ENCODE results near the gene SPPL3. TPM values are rescaled to one million over a fixed set of nuclear protein-coding genes. Genes with fewer than 3 reads are reported as not detected.

SPPL3 gene
- total RNA-seq, 2 experiments from 2014 or later: 38.3 to 43.4 TPM

GRCh38 chr12:120944645-120945217 is 40.6 kb upstream of the SPPL3 start:
- Mint-ChIP-seq H3K36me3 (ENCODE audit: low read depth) (no peaks in the 10 kb centered on the region), H3K27ac (no peak overlapping the region), H3K4me1 (ENCODE audit: low read depth) (peaks cover 5% of the 10 kb centered on the region), H3K27me3 (peaks cover under 1% of the 10 kb centered on the region), H3K9me3 (no peaks in the 10 kb centered on the region), H3K4me3 (no peak overlapping the region)
- POLR2A ChIA-PET: no interaction called here
- CTCF ChIA-PET: interaction anchor here (1.5 kb wide), 1 partner anchor 27 kb away, joined by 9 read pairs; no protein-coding TSS in a partner anchor
- ATAC-seq (ENCODE audit: poor library complexity) (peak; percentile 71), DNase-seq (peak; percentile 32 to 80 (median 58))
- H3K4me1 ChIP-seq (ENCODE audit: insufficient read depth, low read length): no peaks in the 10 kb centered on the region
- no peaks in the 10 kb centered on the region for H3K27me3 ChIP-seq (ENCODE audit: control insufficient read depth in 1 of 2, insufficient read depth in 2 of 2, low read length in 2 of 2)
- no peaks in the 10 kb centered on the region for H3K36me3 ChIP-seq (ENCODE audit: insufficient read depth, low read length)
- no peak overlapping the region for H3K4me3 ChIP-seq (ENCODE audit: low read length)
- peak; percentile 68 for TF ChIP-seq CTCF (IDR thresholded peaks at IDR 0.05)
- no peaks in the 10 kb centered on the region for H3K9me3 ChIP-seq (ENCODE audit: control insufficient read depth in 1 of 2, insufficient read depth in 1 of 2, low read length in 2 of 2)
- intact Hi-C loops (cut with DNase I, micrococcal nuclease): loop anchor here (1.0 to 5.0 kb wide), 4 partner anchors 27 to 166 kb away; no protein-coding TSS in a partner anchor
- H3K27ac ChIP-seq (ENCODE audit: low read depth in 1 of 2, low read length in 2 of 2): no peak overlapping the region

- ATAC-seq (ENCODE audit: poor library complexity) (no peak), DNase-seq (no peak)
- TF ChIP-seq CTCF (IDR thresholded peaks at IDR 0.05): no peak
- Histone ChIP-seq H3K4me1 (ENCODE audit: insufficient read depth, low read length) (no peaks in the 10 kb centered on the region), H3K36me3 (ENCODE audit: insufficient read depth, low read length) (no peaks in the 10 kb centered on the region), H3K4me3 (ENCODE audit: low read length) (no peak overlapping the region), H3K27me3 (ENCODE audit: control insufficient read depth in 1 of 2, insufficient read depth in 2 of 2, low read length in 2 of 2) (no peaks in the 10 kb centered on the region), H3K27ac (ENCODE audit: low read depth in 1 of 2, low read length in 2 of 2) (no peak overlapping the region), H3K9me3 (ENCODE audit: control insufficient read depth in 1 of 2, insufficient read depth in 1 of 2, low read length in 2 of 2) (no peaks in the 10 kb centered on the region)
- H3K27me3 Mint-ChIP-seq: peaks cover 4% of the 10 kb centered on the region
- H3K4me1 Mint-ChIP-seq (ENCODE audit: low read depth): peaks cover 5% of the 10 kb centered on the region
- H3K9me3 Mint-ChIP-seq: no peaks in the 10 kb centered on the region
- H3K36me3 Mint-ChIP-seq (ENCODE audit: low read depth): no peaks in the 10 kb centered on the region
- no peak overlapping the region for H3K4me3 Mint-ChIP-seq
- POLR2A ChIA-PET: no interaction called here
- intact Hi-C loops (cut with DNase I, micrococcal nuclease): loop anchor here in 1 of 2 experiments (5.0 kb wide), 1 partner anchor 154 kb away; no protein-coding TSS in a partner anchor
- no peak overlapping the region for H3K27ac Mint-ChIP-seq
- CTCF ChIA-PET: interaction anchor here (0.6 to 1.5 kb wide), 3 partner anchors 12 to 31 kb away, joined by 3 to 9 read pairs (median 3); no protein-coding TSS in a partner anchor
Measured at GRCh38 chr12:120943482-120943881, 39.3 kb upstream of the SPPL3 start.

- no peak for TF ChIP-seq CTCF (IDR thresholded peaks at IDR 0.05)
- Histone ChIP-seq H3K9me3 (ENCODE audit: control insufficient read depth in 1 of 2, insufficient read depth in 1 of 2, low read length in 2 of 2) (no peaks in the 10 kb centered on the region), H3K27me3 (ENCODE audit: control insufficient read depth in 1 of 2, insufficient read depth in 2 of 2, low read length in 2 of 2) (no peaks in the 10 kb centered on the region), H3K4me3 (ENCODE audit: low read length) (no peak overlapping the region), H3K27ac (ENCODE audit: low read depth in 1 of 2, low read length in 2 of 2) (no peak overlapping the region), H3K36me3 (ENCODE audit: insufficient read depth, low read length) (no peaks in the 10 kb centered on the region), H3K4me1 (ENCODE audit: insufficient read depth, low read length) (no peaks in the 10 kb centered on the region)
- intact Hi-C loops (cut with DNase I, micrococcal nuclease): loop anchor here in 1 of 2 experiments (5.0 kb wide), 1 partner anchor 155 kb away; no protein-coding TSS in a partner anchor
- POLR2A ChIA-PET: no interaction called here
- no peak for ATAC-seq (ENCODE audit: poor library complexity)
- peaks cover 5% of the 10 kb centered on the region for H3K4me1 Mint-ChIP-seq (ENCODE audit: low read depth)
- H3K9me3 Mint-ChIP-seq: no peaks in the 10 kb centered on the region
- H3K27ac Mint-ChIP-seq: no peak overlapping the region
- CTCF ChIA-PET: no interaction called here
- H3K36me3 Mint-ChIP-seq (ENCODE audit: low read depth): no peaks in the 10 kb centered on the region
- H3K4me3 Mint-ChIP-seq: no peak overlapping the region
- peaks cover 7% of the 10 kb centered on the region for H3K27me3 Mint-ChIP-seq
- no peak for DNase-seq
Measured at GRCh38 chr12:120941846-120942405, 37.8 kb upstream of the SPPL3 start.
